WTC11 (cell line): ENCODE measurements around the gene ARL5A. TPM values are rescaled to one million over a fixed set of nuclear protein-coding genes. Genes with fewer than 3 reads are reported as not detected.
"Not testable (repeated sequence)": the region's sequence is repeated elsewhere in the genome, so short reads cannot be mapped to it uniquely, and the experiment has no call there.

Experiments
- ATAC-seq: fragments of 200-7000 bp; cut with Tn5 transposase; 2 replicates; pipeline ENCODE4 v1.10.0; 2021; ENCODE audit warnings: mild to moderate bottlenecking, moderate library complexity
- CTCF ChIA-PET: fragments of 300-600 bp; sonication (Branson Sonifier 250); formaldehyde crosslinking; loops from one replicate; lab custom pipeline; 2021; ENCODE audit warnings: antibody characterized with exemption; lab: Charles Lee
- POLR2A ChIA-PET: fragments of 350-600 bp; sonication (Branson Sonifier 250); formaldehyde crosslinking; loops from one replicate; lab custom pipeline; 2021; ENCODE audit warnings: antibody characterized with exemption; lab: Charles Lee
- DNase-seq: peaks from one replicate; pipeline ENCODE4 v3.0.0; 2021; ENCODE audit warnings: low spot score
- H3K27ac Mint-ChIP-seq: 2 replicates; pipeline ENCODE4 v1.8.0; 2021; ENCODE audit warnings: mixed read lengths
- H3K27me3 Mint-ChIP-seq: 2 replicates; pipeline ENCODE4 v1.8.0; 2021; ENCODE audit warnings: low read depth, mild to moderate bottlenecking, moderate library complexity, mixed read lengths
- H3K36me3 Mint-ChIP-seq: 2 replicates; pipeline ENCODE4 v1.8.0; 2021; ENCODE audit warnings: mixed read lengths
- H3K4me1 Mint-ChIP-seq: 2 replicates; pipeline ENCODE4 v1.8.0; 2022; ENCODE audit warnings: mixed read lengths
- H3K4me3 Mint-ChIP-seq: 2 replicates; pipeline ENCODE4 v1.8.0; 2021; ENCODE audit warnings: mild to moderate bottlenecking, moderate library complexity, mixed read lengths
- H3K9me3 Mint-ChIP-seq: 2 replicates; pipeline ENCODE4 v1.8.0; 2021; ENCODE audit warnings: mixed read lengths
- CREB1 ChIP-seq: sonication (generic); formaldehyde crosslinking; IDR thresholded peaks from 2 replicates; pipeline ENCODE4 v1.8.0; 2023; ENCODE audit warnings: mild to moderate bottlenecking, missing genetic modification reagents
- EMX1 ChIP-seq: fragments of 250-450 bp; sonication (Bioruptor Pico); IDR thresholded peaks from 2 replicates; pipeline ENCODE4 v1.8.0; 2021; ENCODE audit warnings: mild to moderate bottlenecking
- FOXJ3 ChIP-seq: sonication (generic); formaldehyde crosslinking; IDR thresholded peaks from 2 replicates; pipeline ENCODE4 v1.9.0; 2021; ENCODE audit warnings: missing genetic modification reagents, mild to moderate bottlenecking, borderline replicate concordance
- MYBL2 ChIP-seq: sonication (generic); formaldehyde crosslinking; IDR thresholded peaks from 2 replicates; pipeline ENCODE4 v1.8.1; 2023; ENCODE audit warnings: mild to moderate bottlenecking, moderate library complexity, missing genetic modification reagents
- NFE2L1 ChIP-seq: sonication (generic); formaldehyde crosslinking; IDR thresholded peaks from 2 replicates; pipeline ENCODE4 v1.8.1; 2023; ENCODE audit warnings: missing genetic modification reagents
- NR3C1 ChIP-seq: sonication (generic); formaldehyde crosslinking; conservative IDR thresholded peaks from 2 replicates; pipeline ENCODE4 v1.8.1; 2023; ENCODE audit warnings: low read depth, mild to moderate bottlenecking, missing genetic modification reagents
- OVOL2 ChIP-seq: fragments of 250-450 bp; sonication (Bioruptor Pico); IDR thresholded peaks from 2 replicates; pipeline ENCODE4 v1.9.0; 2021; ENCODE audit warnings: mild to moderate bottlenecking, borderline replicate concordance
- SMAD3 ChIP-seq: sonication (generic); formaldehyde crosslinking; IDR thresholded peaks from 2 replicates; pipeline ENCODE4 v1.8.0; 2022; ENCODE audit warnings: missing genetic modification reagents, mild to moderate bottlenecking, borderline replicate concordance
- ZNF232 ChIP-seq: sonication (generic); formaldehyde crosslinking; IDR thresholded peaks from 2 replicates; pipeline ENCODE4 v1.8.0; 2022; ENCODE audit warnings: mild to moderate bottlenecking, missing genetic modification reagents
- ZNF416 ChIP-seq: fragments of 250-450 bp; sonication (Bioruptor Pico); IDR thresholded peaks from 2 replicates; pipeline ENCODE4 v1.9.0; 2021; ENCODE audit warnings: mild to moderate bottlenecking, inconsistent platforms
- ZNF671 ChIP-seq: fragments of 250-450 bp; sonication (Bioruptor Pico); IDR thresholded peaks from 2 replicates; pipeline ENCODE4 v1.8.0; 2021; ENCODE audit warnings: mild to moderate bottlenecking
- total RNA-seq: library from RNA; stranded (reverse); gene quantifications from 3 replicates; pipeline ENCODE4 v1.2.3, GENCODE V29; 2021
- TF ChIP-seq, protein P1 (sequence below): sonication (generic); formaldehyde crosslinking; IDR thresholded peaks from 2 replicates; pipeline ENCODE4 v1.8.0; 2022; ENCODE audit warnings: mild to moderate bottlenecking, missing genetic modification reagents
- TF ChIP-seq, protein P2 (sequence below): fragments of 250-450 bp; sonication (Bioruptor Pico); IDR thresholded peaks from 2 replicates; pipeline ENCODE4 v1.9.0; 2021; ENCODE audit warnings: mild to moderate bottlenecking, borderline replicate concordance
- TF ChIP-seq, protein P3 (sequence below): sonication (generic); formaldehyde crosslinking; IDR thresholded peaks from 2 replicates; pipeline ENCODE4 v1.8.0; 2022; ENCODE audit warnings: mild to moderate bottlenecking, missing genetic modification reagents

Gene ARL5A
- total RNA-seq, 1 experiment from 2014 or later, result 82.7 TPM

DNA sequence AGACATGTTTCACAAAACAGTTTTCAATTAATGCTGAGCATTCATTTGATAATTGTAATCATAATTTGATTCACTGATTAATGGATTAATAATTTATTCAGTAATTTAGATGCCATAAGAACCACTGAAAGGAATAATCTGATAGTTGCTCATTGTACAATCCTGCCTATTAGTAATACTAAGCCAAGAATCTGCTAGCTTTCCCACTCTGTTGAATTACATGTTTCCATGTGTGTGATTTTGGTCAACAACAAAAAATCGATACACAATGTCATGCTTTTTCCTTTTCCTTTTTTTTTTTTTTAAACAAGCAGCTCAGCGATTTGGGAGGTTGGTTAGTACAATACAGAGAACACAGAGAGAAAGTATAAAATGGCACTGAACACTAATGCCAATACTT is 25.9 kb downstream of the ARL5A start:
- no peak for DNase-seq
- Mint-ChIP-seq H3K9me3 (no peaks in the 10 kb centered on the region), H3K4me1 (peaks cover 6% of the 10 kb centered on the region), H3K4me3 (no peak overlapping the region), H3K27ac (no peak overlapping the region)
- CTCF ChIA-PET, result no interaction called here
- TF ChIP-seq, protein P1, sequence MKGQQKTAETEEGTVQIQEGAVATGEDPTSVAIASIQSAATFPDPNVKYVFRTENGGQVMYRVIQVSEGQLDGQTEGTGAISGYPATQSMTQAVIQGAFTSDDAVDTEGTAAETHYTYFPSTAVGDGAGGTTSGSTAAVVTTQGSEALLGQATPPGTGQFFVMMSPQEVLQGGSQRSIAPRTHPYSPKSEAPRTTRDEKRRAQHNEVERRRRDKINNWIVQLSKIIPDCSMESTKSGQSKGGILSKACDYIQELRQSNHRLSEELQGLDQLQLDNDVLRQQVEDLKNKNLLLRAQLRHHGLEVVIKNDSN, result no peak
- TF ChIP-seq, all 79 proteins: peak for 0
- Mint-ChIP-seq H3K27me3 (no peaks in the 10 kb centered on the region), H3K36me3 (peaks cover 16% of the 10 kb centered on the region)
- ATAC-seq, result no peak
- POLR2A ChIA-PET, result no interaction called here

DNA sequence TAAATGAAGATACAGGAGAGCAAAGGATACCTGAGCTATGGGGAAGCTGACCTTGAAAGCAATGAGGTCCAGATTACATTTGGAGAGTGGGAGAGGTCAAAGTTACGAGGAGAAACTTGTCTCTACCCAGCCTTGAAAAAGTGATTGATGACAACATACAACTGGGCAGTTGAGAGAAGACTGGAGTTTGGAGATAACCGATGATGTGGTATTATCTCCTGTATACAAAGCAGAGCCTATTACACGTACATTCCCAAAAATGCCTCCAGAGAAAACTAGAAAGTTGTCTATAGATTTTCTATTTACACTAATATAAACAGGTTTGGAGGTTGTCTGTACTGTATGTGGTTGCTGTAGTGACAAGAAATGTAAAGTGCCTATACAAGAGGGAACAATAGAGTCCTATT is 28.3 kb downstream of the ARL5A start:
- no peaks in the 10 kb centered on the region for H3K27me3 Mint-ChIP-seq
- POLR2A ChIA-PET, result no interaction called here
- ATAC-seq, result no peak
- no peaks in the 10 kb centered on the region for H3K9me3 Mint-ChIP-seq
- peaks cover 18% of the 10 kb centered on the region for H3K36me3 Mint-ChIP-seq
- CTCF ChIA-PET, result interaction anchor here (1.0 kb wide), 1 partner anchor 226 kb away, joined by 3 read pairs; no protein-coding TSS in a partner anchor
- no peak overlapping the region for H3K4me3 Mint-ChIP-seq
- no peak for DNase-seq
- peaks cover 13% of the 10 kb centered on the region for H3K4me1 Mint-ChIP-seq
- TF ChIP-seq MYBL2 (CRISPR knock-in tag) (no peak), NR3C1 (CRISPR knock-in tag) (no peak), ZNF232 (CRISPR knock-in tag) (no peak)
- TF ChIP-seq, protein P2, sequence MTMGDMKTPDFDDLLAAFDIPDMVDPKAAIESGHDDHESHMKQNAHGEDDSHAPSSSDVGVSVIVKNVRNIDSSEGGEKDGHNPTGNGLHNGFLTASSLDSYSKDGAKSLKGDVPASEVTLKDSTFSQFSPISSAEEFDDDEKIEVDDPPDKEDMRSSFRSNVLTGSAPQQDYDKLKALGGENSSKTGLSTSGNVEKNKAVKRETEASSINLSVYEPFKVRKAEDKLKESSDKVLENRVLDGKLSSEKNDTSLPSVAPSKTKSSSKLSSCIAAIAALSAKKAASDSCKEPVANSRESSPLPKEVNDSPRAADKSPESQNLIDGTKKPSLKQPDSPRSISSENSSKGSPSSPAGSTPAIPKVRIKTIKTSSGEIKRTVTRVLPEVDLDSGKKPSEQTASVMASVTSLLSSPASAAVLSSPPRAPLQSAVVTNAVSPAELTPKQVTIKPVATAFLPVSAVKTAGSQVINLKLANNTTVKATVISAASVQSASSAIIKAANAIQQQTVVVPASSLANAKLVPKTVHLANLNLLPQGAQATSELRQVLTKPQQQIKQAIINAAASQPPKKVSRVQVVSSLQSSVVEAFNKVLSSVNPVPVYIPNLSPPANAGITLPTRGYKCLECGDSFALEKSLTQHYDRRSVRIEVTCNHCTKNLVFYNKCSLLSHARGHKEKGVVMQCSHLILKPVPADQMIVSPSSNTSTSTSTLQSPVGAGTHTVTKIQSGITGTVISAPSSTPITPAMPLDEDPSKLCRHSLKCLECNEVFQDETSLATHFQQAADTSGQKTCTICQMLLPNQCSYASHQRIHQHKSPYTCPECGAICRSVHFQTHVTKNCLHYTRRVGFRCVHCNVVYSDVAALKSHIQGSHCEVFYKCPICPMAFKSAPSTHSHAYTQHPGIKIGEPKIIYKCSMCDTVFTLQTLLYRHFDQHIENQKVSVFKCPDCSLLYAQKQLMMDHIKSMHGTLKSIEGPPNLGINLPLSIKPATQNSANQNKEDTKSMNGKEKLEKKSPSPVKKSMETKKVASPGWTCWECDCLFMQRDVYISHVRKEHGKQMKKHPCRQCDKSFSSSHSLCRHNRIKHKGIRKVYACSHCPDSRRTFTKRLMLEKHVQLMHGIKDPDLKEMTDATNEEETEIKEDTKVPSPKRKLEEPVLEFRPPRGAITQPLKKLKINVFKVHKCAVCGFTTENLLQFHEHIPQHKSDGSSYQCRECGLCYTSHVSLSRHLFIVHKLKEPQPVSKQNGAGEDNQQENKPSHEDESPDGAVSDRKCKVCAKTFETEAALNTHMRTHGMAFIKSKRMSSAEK (CRISPR knock-in tag), result no peak
- TF ChIP-seq, all 79 proteins: peak for 0
- no peak overlapping the region for H3K27ac Mint-ChIP-seq

DNA sequence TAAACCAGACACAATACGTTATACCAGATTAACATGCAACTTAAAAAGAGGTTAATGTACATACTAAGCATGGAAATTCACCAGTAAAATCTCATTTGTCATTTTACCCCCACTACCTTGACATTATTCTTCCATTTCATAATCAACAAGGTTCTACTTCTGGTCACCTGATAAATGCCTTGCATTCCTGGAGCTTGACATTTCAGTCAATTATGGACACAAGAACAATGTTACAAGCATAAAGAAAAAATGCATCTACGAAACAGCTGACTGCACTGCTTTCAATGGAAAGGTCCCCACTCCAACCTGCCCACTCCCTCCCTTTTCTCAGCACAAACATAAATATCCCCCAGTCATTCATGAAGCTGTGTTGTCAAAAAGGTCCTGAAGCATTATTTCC is 31.4 kb downstream of the ARL5A start:
- peaks cover 13% of the 10 kb centered on the region for H3K4me1 Mint-ChIP-seq
- POLR2A ChIA-PET, result no interaction called here
- TF ChIP-seq NFE2L1 (CRISPR knock-in tag) (no peak), ZNF671 (CRISPR knock-in tag) (no peak), FOXJ3 (CRISPR knock-in tag) (no peak), ZNF416 (no peak), OVOL2 (CRISPR knock-in tag) (no peak), EMX1 (CRISPR knock-in tag) (no peak)
- TF ChIP-seq, protein P3, sequence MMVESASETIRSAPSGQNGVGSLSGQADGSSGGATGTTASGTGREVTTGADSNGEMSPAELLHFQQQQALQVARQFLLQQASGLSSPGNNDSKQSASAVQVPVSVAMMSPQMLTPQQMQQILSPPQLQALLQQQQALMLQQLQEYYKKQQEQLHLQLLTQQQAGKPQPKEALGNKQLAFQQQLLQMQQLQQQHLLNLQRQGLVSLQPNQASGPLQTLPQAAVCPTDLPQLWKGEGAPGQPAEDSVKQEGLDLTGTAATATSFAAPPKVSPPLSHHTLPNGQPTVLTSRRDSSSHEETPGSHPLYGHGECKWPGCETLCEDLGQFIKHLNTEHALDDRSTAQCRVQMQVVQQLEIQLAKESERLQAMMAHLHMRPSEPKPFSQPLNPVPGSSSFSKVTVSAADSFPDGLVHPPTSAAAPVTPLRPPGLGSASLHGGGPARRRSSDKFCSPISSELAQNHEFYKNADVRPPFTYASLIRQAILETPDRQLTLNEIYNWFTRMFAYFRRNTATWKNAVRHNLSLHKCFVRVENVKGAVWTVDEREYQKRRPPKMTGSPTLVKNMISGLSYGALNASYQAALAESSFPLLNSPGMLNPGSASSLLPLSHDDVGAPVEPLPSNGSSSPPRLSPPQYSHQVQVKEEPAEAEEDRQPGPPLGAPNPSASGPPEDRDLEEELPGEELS (CRISPR knock-in tag), result no peak
- no peak for DNase-seq
- no peaks in the 10 kb centered on the region for H3K27me3 Mint-ChIP-seq
- no peak for ATAC-seq
- H3K4me3 Mint-ChIP-seq, result no peak overlapping the region
- H3K36me3 Mint-ChIP-seq, result peaks cover 12% of the 10 kb centered on the region
- CTCF ChIA-PET, result no interaction called here
- peaks cover 3% of the 10 kb centered on the region for H3K9me3 Mint-ChIP-seq
- H3K27ac Mint-ChIP-seq, result no peak overlapping the region

DNA sequence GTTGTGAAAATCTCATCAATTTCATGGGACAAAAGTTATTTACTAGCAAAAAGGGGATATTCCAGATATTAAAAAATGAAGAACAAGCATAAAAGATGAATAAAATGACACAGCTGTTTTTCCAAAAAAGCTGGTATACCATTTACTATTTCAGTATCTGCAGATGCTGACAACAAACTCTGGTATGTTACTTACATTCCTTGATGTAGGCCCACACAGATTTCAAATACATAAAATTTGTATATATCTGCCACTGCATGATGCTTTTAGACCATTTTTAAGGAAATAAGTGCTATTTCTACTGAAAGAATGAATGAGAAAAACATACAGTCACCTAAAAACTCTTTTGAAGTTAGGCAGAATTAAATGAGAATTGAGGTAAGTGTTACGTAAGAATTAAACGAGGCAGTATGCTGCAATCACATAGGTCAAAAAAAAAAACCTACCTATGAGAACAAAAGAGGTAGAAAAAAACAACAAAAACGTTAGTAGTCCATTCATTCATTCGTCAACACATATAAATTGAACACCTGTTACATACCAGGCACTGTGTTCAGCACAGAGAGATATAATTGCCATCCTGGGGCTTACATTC is 32.5 kb downstream of the ARL5A start:
- no peak overlapping the region for H3K4me3 Mint-ChIP-seq
- H3K27me3 Mint-ChIP-seq, result no peaks in the 10 kb centered on the region
- no peak overlapping the region for H3K27ac Mint-ChIP-seq
- no peak for DNase-seq
- no peak for ATAC-seq
- TF ChIP-seq CREB1 (CRISPR knock-in tag) (no peak), SMAD3 (no peak)
- H3K4me1 Mint-ChIP-seq, result peaks cover 13% of the 10 kb centered on the region
- ChIA-PET CTCF (no interaction called here), POLR2A (no interaction called here)
- peaks cover 7% of the 10 kb centered on the region for H3K9me3 Mint-ChIP-seq
- H3K36me3 Mint-ChIP-seq, result peaks cover 21% of the 10 kb centered on the region

DNA sequence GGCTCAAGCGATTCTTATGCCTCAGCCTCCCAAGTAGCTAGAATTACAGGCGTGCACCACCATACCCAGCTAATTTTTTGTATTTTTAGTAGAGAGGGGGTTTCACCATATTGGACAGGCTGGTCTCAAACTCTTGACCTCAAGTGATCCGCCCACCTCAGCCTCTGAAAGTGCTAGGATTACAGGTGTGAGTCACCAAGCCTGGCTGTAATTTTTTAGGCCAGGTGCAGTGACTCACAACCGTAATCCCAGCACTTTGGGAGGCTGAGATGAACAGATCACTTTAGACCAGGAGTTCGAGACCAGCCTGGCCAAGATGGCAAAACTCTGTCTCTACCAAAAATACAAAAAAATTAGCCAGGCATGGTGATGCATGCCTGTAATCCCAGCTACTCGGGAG is 33.8 kb downstream of the ARL5A start:
- POLR2A ChIA-PET, CTCF ChIA-PET, ATAC-seq, H3K27me3 Mint-ChIP-seq, H3K4me3 Mint-ChIP-seq, H3K27ac Mint-ChIP-seq, DNase-seq, H3K9me3 Mint-ChIP-seq: not testable (repeated sequence)
- H3K4me1 Mint-ChIP-seq, result peaks cover 13% of the 10 kb centered on the region
- peaks cover 26% of the 10 kb centered on the region for H3K36me3 Mint-ChIP-seq
